Endothelial cell of umbilical vein (primary cell): ENCODE measurements around the gene MAN2B1.

Experiments
- CTCF ChIP-seq, 2 donors: IDR thresholded peaks; 1 replicate in 1 of 2; 2 replicates in 1 of 2; pipeline ENCODE4 v1.5.1; 2011; ENCODE audit warnings: low read length in 2 of 2, mild to moderate bottlenecking in 2 of 2, moderate library complexity in 2 of 2, control low read depth in 1 of 2, inconsistent platforms in 1 of 2, low read depth in 1 of 2; ENCODE audit not compliant: insufficient read depth in 1 of 2; ENCODE audit errors: extremely low read depth in 1 of 2
- EZH2 ChIP-seq: IDR thresholded peaks from 2 replicates; pipeline ENCODE4 v1.6.1; 2012; ENCODE audit warnings: borderline replicate concordance, low read depth, mild to moderate bottlenecking, moderate library complexity, low read length, inconsistent platforms; ENCODE audit not compliant: severe bottlenecking

- TF ChIP-seq CTCF (IDR thresholded peaks at IDR 0.05; ENCODE audit: extremely low read depth in 1 of 2, insufficient read depth in 1 of 2, low read depth in 1 of 2, low read length in 2 of 2): no peak
- no peak for TF ChIP-seq EZH2
These were observed 10.4 kb upstream of the MAN2B1 start for GRCh38 chr19:12676928-12677327.
